ENCODE measurements around the gene GBP7.
"Not testable (repeated sequence)": the region's sequence is repeated elsewhere in the genome, so short reads cannot be mapped to it uniquely, and the experiment has no call there.

GBP7 gene

GRCh38 chr1:89175601-89176256 is at the start of gene GBP7:
TSS of gene GBP7 (minus strand) at chr1:89176003. CDS start at chr1:89171935, 4,068 bp downstream.
- no peak for DNase-seq

GRCh38 chr1:89221341-89221740 is 45.5 kb upstream of the GBP7 start:
- no peak for DNase-seq

DNA sequence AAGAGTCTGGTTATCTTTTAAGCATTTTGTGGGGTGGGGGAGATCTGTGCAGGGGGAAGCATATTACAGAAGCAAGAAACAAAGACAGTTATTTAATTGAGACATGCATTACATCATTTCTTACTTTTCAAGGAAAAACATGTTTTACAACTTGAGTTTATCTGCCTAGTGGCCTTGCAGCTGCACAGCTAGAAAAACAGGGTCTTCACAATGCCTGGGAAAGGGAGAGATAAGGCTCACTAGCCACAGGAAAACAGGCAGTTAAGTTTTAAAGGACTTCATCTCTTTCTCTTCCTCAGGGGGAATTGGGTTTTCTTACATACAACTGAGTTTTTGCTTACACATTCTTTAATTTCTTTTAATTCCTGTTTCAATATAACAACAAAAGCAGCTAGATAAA is 44.0 kb upstream of the GBP7 start:
- not testable (repeated sequence) for DNase-seq

DNA sequence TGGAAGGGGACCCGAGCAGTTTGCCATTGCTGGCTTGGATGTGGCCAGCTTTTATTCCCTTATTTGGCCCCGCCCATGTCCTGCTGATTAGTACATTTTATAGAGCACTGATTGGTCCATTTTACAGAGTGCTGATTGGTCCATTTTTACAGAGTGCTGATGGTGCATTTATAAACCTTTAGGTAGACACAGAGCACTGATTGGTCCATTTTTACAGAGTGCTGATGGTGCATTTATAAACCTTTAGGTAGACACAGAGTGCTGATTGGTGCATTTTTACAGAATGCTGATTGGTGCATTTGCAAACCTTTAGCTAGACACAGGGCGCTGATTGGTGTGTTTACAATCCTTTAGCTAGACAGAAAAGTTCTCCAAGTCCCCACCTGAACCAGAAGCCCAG is 43.1 kb upstream of the GBP7 start:
- DNase-seq: not testable (repeated sequence)

DNA sequence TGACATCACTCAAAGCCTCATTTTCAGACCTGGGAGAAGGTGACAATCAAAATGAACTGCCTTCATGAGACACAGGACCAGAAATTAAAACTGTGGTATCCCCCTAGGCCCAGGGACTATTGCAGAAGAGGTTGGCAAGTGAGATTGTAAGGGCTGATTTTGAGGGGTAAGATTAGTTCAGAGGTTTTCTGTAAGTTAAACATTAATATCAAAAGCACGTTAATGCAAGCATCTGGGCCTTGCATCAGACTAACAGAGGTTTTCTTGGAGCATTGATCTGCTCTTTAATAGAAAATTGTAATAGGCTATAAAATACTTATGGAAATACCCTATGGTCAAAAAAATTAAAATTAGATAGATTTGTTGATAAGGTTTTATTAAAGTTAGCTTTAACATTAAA is 37.5 kb upstream of the GBP7 start:
- no peak for DNase-seq

GRCh38 chr1:89211035-89211634 is 35.3 kb upstream of the GBP7 start:
- DNase-seq: no peak

- DNase-seq: no peak
These were observed 30.6 kb upstream of the GBP7 start for GRCh38 chr1:89206373-89206772.

- no peak for DNase-seq
These were observed 27.4 kb upstream of the GBP7 start for GRCh38 chr1:89203166-89203565.

GRCh38 chr1:89201106-89201794 is 25.4 kb upstream of the GBP7 start:
- DNase-seq: no peak

GRCh38 chr1:89200663-89201062 is 24.9 kb upstream of the GBP7 start:
- DNase-seq: no peak

- no peak for DNase-seq
These were observed 23.8 kb upstream of the GBP7 start for GRCh38 chr1:89199525-89200031.

DNA sequence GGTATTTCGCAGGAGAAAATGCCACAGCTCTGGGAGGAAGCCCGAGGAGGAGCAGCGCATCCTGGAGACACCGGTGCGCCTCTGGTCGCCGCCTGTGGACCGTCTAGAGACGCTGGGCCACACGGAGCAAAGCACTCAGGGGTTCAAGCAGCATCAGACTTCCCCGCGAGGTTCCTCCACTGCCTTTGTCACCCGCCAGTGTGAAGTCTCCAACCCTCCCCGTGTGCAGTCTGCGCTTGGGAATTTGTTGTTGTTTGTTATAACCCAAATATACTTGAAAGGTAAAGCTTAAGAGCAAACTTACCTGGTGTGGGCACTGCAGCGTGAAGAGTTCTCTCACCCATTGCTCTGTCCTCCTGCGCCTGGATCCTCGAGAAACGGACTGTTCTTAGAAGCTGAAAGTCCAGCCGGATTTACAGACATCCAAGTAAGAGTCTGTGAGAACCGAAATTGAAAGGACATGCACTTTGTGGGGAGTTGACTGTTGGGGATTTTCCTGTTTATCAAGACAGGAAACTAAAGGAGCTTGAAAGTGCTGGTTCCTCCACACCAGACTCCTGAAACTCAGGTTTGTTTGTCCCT is 22.8 kb upstream of the GBP7 start, which contains the start of gene GBP4:
GBP4 (minus strand) TSS at position 452 of the 582 bp plus-strand sequence; CDS start at position 344, 108 bp downstream.
- DNase-seq: no peak

DNA sequence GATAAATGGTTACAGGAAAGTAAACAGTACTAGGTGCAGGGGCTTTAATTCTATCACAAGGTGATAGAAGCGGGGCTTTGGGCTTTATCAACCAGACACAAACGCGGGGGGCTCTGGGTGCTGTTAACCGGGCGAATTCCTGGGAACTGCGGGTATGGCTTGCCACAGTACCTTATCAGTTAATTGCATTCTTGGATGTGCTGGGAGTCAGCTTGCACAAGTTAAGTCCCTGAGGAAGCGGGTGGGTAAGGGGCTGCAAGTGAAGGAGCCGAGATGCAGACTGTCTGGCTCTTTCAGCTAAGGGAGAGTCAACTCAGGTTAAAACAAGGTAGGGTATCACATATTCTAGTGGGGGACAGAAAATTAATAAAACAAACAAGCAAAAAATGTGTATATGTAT is 22.3 kb upstream of the GBP7 start:
- DNase-seq: no peak

- DNase-seq: no peak
These were observed 19.7 kb upstream of the GBP7 start for GRCh38 chr1:89195476-89195875.

- DNase-seq: no peak
These were observed 15.5 kb upstream of the GBP7 start for GRCh38 chr1:89191314-89191713.

- no peak for DNase-seq
These were observed 14.2 kb upstream of the GBP7 start for GRCh38 chr1:89190017-89190416.

DNA sequence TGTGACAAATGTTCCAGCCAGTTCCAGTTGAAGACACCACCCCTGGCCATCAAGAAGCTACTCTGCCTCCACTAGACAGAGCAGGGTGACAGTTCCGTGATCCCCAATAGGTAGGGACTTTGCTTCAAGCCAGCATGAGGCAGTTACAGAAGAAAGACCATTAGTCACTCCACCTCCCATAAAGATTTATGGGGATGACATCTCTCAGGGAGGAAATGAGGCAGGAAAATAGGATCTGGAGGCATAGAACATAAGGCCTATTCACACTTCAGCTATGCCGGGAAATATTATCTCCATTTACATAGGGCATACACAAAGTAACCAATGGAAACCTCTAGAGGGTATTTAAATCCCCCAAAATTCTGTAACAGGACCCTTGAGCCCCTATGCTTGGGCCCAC is 3.5 kb upstream of the GBP7 start:
- no peak for DNase-seq

GRCh38 chr1:89176971-89177370 is 1.2 kb upstream of the GBP7 start:
- DNase-seq: no peak

GRCh38 chr1:89174491-89174890 is 1.3 kb downstream of the GBP7 start:
- no peak for DNase-seq

- DNase-seq: no peak
These were observed 3.2 kb downstream of the GBP7 start for GRCh38 chr1:89172468-89173143.

DNA sequence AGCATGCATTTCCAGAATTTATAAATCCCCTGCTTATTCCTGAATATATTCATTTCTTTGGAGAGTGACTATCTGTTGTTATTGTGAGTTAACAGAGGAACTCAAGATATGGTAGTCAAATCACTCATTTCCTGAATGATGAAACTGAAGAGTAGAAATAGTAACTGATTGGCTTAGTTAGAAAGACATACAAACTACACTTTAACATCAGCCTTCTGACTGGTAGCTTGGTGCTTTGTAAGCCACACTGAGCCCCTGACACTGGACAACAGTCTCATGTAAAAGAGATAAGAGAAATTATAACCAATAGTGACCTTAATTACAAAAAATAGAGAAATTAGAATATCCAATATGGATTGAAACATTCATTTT is 4.8 kb downstream of the GBP7 start:
- no peak for DNase-seq

DNA sequence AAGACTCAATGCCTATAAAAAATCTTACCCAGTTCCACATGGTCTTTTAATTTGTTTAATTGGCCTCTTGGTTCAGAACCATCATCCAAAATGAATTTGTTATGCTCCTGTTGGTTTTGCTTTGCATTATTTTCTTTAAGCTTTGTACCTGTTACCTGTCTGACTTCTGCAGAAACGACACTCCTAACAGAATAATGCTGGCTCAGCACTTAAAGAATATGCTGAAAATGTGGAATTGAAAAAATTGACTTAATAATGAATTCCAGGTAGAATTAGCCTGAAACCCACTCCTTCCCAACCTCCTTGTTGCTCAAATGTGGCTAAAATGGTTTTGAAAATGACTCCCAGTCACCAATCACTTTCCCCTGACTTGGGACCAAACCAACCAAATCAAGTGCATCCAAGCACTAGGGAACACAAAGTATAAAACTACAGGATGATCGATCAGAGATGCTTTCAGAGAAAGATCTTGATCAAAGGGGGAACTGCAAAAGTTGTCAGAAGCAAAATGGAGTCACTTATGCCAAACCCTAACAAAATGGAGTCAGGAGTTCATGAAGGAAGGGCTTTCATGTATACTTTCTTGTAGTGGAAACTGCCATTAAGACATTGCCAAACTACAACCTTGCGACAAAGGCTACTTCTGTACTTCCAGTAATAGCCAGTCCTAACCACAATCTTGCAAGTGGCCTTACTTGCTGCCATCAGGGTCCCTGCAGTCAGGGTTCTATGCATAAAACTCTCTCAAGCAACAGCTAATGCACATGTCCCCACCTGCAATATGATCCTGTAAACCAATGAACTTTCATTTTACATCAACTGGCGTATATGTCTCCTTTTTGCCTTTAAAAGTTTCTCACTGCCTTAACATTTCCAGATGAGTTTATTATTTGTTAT is 5.4 kb downstream of the GBP7 start:
- no peak for DNase-seq
